CD14-positive monocyte (primary cell): ENCODE data around the gene LRRC8E. TPM values are rescaled to one million over a fixed set of nuclear protein-coding genes. Genes with fewer than 3 reads are reported as not detected.

Experiments used
- DNase-seq, 3 donors: peaks; one replicate each; pipeline ENCODE4 v3.0.0-alpha.2; 2011 to 2022
- H2AFZ ChIP-seq: 2 replicates; pipeline ENCODE4 v1.6.0; 2012; ENCODE audit warnings: mild to moderate bottlenecking, low read depth, low read length, inconsistent platforms; ENCODE audit not compliant: insufficient read depth, poor library complexity, severe bottlenecking
- H3K27ac ChIP-seq, 2 donors: 1 replicate in 1 of 2; 2 replicates in 1 of 2; pipeline ENCODE4 v1.5.1; 2012 to 2013; ENCODE audit warnings: low read length in 2 of 2, control low read depth in 1 of 2, inconsistent platforms in 1 of 2, low read depth in 1 of 2, mild to moderate bottlenecking in 1 of 2
- H3K27me3 ChIP-seq, 2 donors: one replicate each; pipeline versions ENCODE4 v1.6.0 to v1.6.1; 2011 to 2013; ENCODE audit warnings: low read length in 2 of 2; ENCODE audit not compliant: control insufficient read depth in 2 of 2, insufficient read depth in 2 of 2
- H3K36me3 ChIP-seq, 2 donors: replicated peaks in 1 of 2; 1 replicate in 1 of 2; 2 replicates in 1 of 2; pipeline versions ENCODE4 v1.5.1 to v1.6.1; 2012 to 2013; ENCODE audit warnings: low read length in 2 of 2, control low read depth in 1 of 2, inconsistent platforms in 1 of 2, mild to moderate bottlenecking in 1 of 2; ENCODE audit not compliant: insufficient read depth in 2 of 2, control insufficient read depth in 1 of 2
- H3K4me1 ChIP-seq, 2 donors: 1 replicate in 1 of 2; 2 replicates in 1 of 2; pipeline versions ENCODE4 v1.5.1 to v1.6.1; 2012 to 2013; ENCODE audit warnings: low read length in 2 of 2, control low read depth in 1 of 2, inconsistent platforms in 1 of 2, mild to moderate bottlenecking in 1 of 2, moderate library complexity in 1 of 2; ENCODE audit not compliant: insufficient read depth in 2 of 2, control insufficient read depth in 1 of 2
- H3K4me2 ChIP-seq: replicated peaks from 2 replicates; pipeline ENCODE3; 2012; ENCODE audit warnings: low read length, moderate library complexity, mild to moderate bottlenecking; ENCODE audit not compliant: poor library complexity, severe bottlenecking; ENCODE audit errors: extremely low read depth
- H3K4me3 ChIP-seq, 3 experiments: fragments of 200-600 bp in 1 of 3; sonication (generic) in 1 of 3; replicated peaks in 1 of 3; 1 replicate in 2 of 3; 2 replicates in 1 of 3; pipeline ENCODE4 v1.5.1; 2011 to 2013; ENCODE audit warnings: low read length in 3 of 3, mild to moderate bottlenecking in 3 of 3, control low read depth in 2 of 3, low read depth in 2 of 3, inconsistent platforms in 1 of 3, moderate library complexity in 1 of 3
- H3K79me2 ChIP-seq: 2 replicates; pipeline ENCODE4 v1.6.0; 2012; ENCODE audit warnings: mild to moderate bottlenecking, control low read depth, inconsistent platforms, low read length, moderate library complexity; ENCODE audit not compliant: insufficient read depth
- H3K9ac ChIP-seq: 2 replicates; pipeline ENCODE4 v1.6.0; 2017; ENCODE audit warnings: low read length, mild to moderate bottlenecking; ENCODE audit not compliant: insufficient read depth, poor library complexity, severe bottlenecking
- H3K9me3 ChIP-seq, 2 donors: replicated peaks in 1 of 2; 1 replicate in 1 of 2; 2 replicates in 1 of 2; pipeline versions ENCODE4 v1.5.1 to v1.6.1; 2012 to 2013; ENCODE audit warnings: low read length in 2 of 2, control low read depth in 1 of 2; ENCODE audit not compliant: control insufficient read depth in 1 of 2, insufficient read depth in 1 of 2
- H4K20me1 ChIP-seq: 2 replicates; pipeline ENCODE4 v1.6.0; 2012; ENCODE audit warnings: mild to moderate bottlenecking, low read length, control low read depth, moderate library complexity; ENCODE audit not compliant: insufficient read depth
- H3K27ac Mint-ChIP-seq, 7 donors: one replicate each; pipeline ENCODE4 v1.8.0; 2020; ENCODE audit warnings: mild to moderate bottlenecking in 7 of 7, mixed read lengths in 7 of 7, moderate library complexity in 6 of 7, inconsistent platforms in 2 of 7
- H3K27me3 Mint-ChIP-seq, 3 donors: one replicate each; pipeline ENCODE4 v1.8.0; 2021 to 2022; ENCODE audit warnings: low read depth in 3 of 3, mild to moderate bottlenecking in 3 of 3, mixed read lengths in 3 of 3, moderate library complexity in 3 of 3, inconsistent platforms in 1 of 3
- H3K36me3 Mint-ChIP-seq, 2 donors: one replicate each; pipeline ENCODE4 v1.8.0; 2020; ENCODE audit warnings: mixed read lengths in 2 of 2, inconsistent platforms in 1 of 2, mild to moderate bottlenecking in 1 of 2
- H3K4me1 Mint-ChIP-seq: one replicate; pipeline ENCODE4 v1.8.0; 2020; ENCODE audit warnings: mild to moderate bottlenecking, mixed read lengths
- H3K4me3 Mint-ChIP-seq, 2 donors: one replicate each; pipeline ENCODE4 v1.8.0; 2020; ENCODE audit warnings: mild to moderate bottlenecking in 2 of 2, mixed read lengths in 2 of 2, moderate library complexity in 1 of 2
- H3K9me3 Mint-ChIP-seq, 7 donors: one replicate each; pipeline ENCODE4 v1.8.0; 2020 to 2022; ENCODE audit warnings: mixed read lengths in 7 of 7, mild to moderate bottlenecking in 6 of 7, moderate library complexity in 6 of 7, inconsistent platforms in 2 of 7
- CTCF ChIP-seq: fragments of 200-600 bp; IDR thresholded peaks from one replicate; pipeline ENCODE4 v1.8.0; 2022; ENCODE audit warnings: antibody characterized with exemption, mild to moderate bottlenecking
- whole genome bisulfite sequencing: methylation state at CpG from one replicate; pipeline ENCODE4 v1.1.5; 2013; ENCODE audit warnings: missing lambda C conversion rate; ENCODE audit not compliant: insufficient coverage; 5-methylcytosine and 5-hydroxymethylcytosine counted together
- intact Hi-C, 2 donors: fragments of 100-400 bp; cut with micrococcal nuclease; formaldehyde crosslinking; loops; one replicate each; pipeline versions ENCODE4 v1.15.0 to v1.15.1; 2023
- polyA plus RNA-seq, 3 donors: library from polyadenylated mRNA; depleted of rRNA in 1 of 3; unstranded in 2 of 3; stranded (reverse) in 1 of 3; fragments of 300-500 nt in 2 of 3; fragments of >200 nt in 1 of 3; fragmentation: Illumina TruSeq in 2 of 3; gene quantifications; 1 replicate in 2 of 3; 2 replicates in 1 of 3; pipeline ENCODE4 v1.2.3, GENCODE V29; 2012 to 2021

LRRC8E gene
- polyA plus RNA-seq, 3 donors: not detected

- Mint-ChIP-seq H3K27me3 (peaks cover 36 to 49% (median 37%) of the 10 kb centered on the region in 3 donors), H3K9me3 (peaks cover 0 to 17% (median 9%) of the 10 kb centered on the region in 7 donors), H3K36me3 (peaks cover 19% of the 10 kb centered on the region in 2 donors), H3K27ac (peak overlapping the region in 4 of 7 donors; percentile 70 to 98 (median 90)), H3K4me1 (peaks cover 43% of the 10 kb centered on the region), H3K4me3 (peak overlapping the region; percentile 31 to 75)
- Histone ChIP-seq H3K27me3 (peaks cover 13 to 21% of the 10 kb centered on the region in 2 donors), H4K20me1 (peaks cover 7% of the 10 kb centered on the region), H3K36me3 (peaks cover 12 to 15% of the 10 kb centered on the region in 2 donors), H3K9me3 (peaks cover 0 to 8% of the 10 kb centered on the region in 2 donors), H3K79me2 (no peaks in the 10 kb centered on the region), H3K4me1 (peaks cover 32 to 60% of the 10 kb centered on the region in 2 donors), H2AFZ (no peak overlapping the region), H3K27ac (no peak overlapping the region), H3K9ac (no peak overlapping the region), H3K4me2 (peak overlapping the region; percentile 75), H3K4me3 (peak overlapping the region in 2 of 3 experiments; percentile 69 to 87)
- no peak for DNase-seq
- WGBS: 97% methylated on average over 23 of the region's 31 CpGs
- TF ChIP-seq CTCF: no peak
- intact Hi-C loops: loop anchor here (5.0 to 10.0 kb wide), 3 partner anchors 50 to 1893 kb away; partner anchors contain the start of genes FBXL12 (in 1 of the 2) and PRR36 (in 1 of the 2)
Observed at GRCh38 chr19:7921967-7922835, 33.9 kb downstream of the LRRC8E start.

- Mint-ChIP-seq H3K4me1 (peaks cover 40% of the 10 kb centered on the region), H3K27ac (peak overlapping the region in 1 of 7 donors; percentile 46), H3K36me3 (peaks cover 19% of the 10 kb centered on the region in 2 donors), H3K27me3 (peaks cover 33 to 43% (median 35%) of the 10 kb centered on the region in 3 donors), H3K9me3 (peaks cover 0 to 14% (median 9%) of the 10 kb centered on the region in 7 donors), H3K4me3 (no peak overlapping the region)
- Histone ChIP-seq H3K4me2 (no peak overlapping the region), H2AFZ (no peak overlapping the region), H3K36me3 (peaks cover 12 to 15% of the 10 kb centered on the region in 2 donors), H3K9ac (no peak overlapping the region), H3K27ac (no peak overlapping the region), H3K9me3 (peaks cover 0 to 8% of the 10 kb centered on the region in 2 donors), H4K20me1 (peaks cover 7% of the 10 kb centered on the region), H3K4me1 (peaks cover 29 to 54% of the 10 kb centered on the region in 2 donors), H3K79me2 (no peaks in the 10 kb centered on the region), H3K4me3 (no peak overlapping the region), H3K27me3 (peaks cover 10 to 18% of the 10 kb centered on the region in 2 donors)
- intact Hi-C loops: loop anchor here (5.0 to 10.0 kb wide), 3 partner anchors 51 to 1892 kb away; partner anchors contain the start of genes FBXL12 (in 1 of the 2) and PRR36 (in 1 of the 2)
- TF ChIP-seq CTCF: no peak
- WGBS: 95% methylated on average over 5 of the region's 8 CpGs
- no peak for DNase-seq
Observed at GRCh38 chr19:7922836-7923195, 34.5 kb downstream of the LRRC8E start.
